Adipocyte (in vitro differentiated cells): ENCODE measurements around the gene SLC35E2B.
"Not testable (repeated sequence)": the region's sequence is repeated elsewhere in the genome, so short reads cannot be mapped to it uniquely, and the experiment has no call there.

Experiments
- DNase-seq: peaks from one replicate; pipeline ENCODE4 v3.0.0-alpha.2; 2015; ENCODE audit warnings: low read depth
- H3K27me3 ChIP-seq: replicated peaks from 2 replicates; pipeline ENCODE4 v1.7.0; 2013; ENCODE audit warnings: mild to moderate bottlenecking, low read length, moderate library complexity; ENCODE audit not compliant: control insufficient read depth, insufficient read depth
- H3K36me3 ChIP-seq: 2 replicates; pipeline ENCODE4 v1.7.0; 2013; ENCODE audit warnings: low read length, mild to moderate bottlenecking, moderate library complexity; ENCODE audit not compliant: control insufficient read depth, insufficient read depth, severe bottlenecking
- H3K4me1 ChIP-seq: 2 replicates; pipeline ENCODE4 v1.7.0; 2013; ENCODE audit warnings: mild to moderate bottlenecking, low read length, moderate library complexity; ENCODE audit not compliant: control insufficient read depth, insufficient read depth
- H3K4me3 ChIP-seq: 2 replicates; pipeline ENCODE4 v1.7.0; 2013; ENCODE audit warnings: mild to moderate bottlenecking, low read length, moderate library complexity
- H3K9ac ChIP-seq: 2 replicates; pipeline ENCODE4 v1.7.0; 2013; ENCODE audit warnings: mild to moderate bottlenecking, low read length, moderate library complexity
- H3K9me3 ChIP-seq: 2 replicates; pipeline ENCODE4 v1.7.0; 2013; ENCODE audit warnings: mild to moderate bottlenecking, low read length, moderate library complexity; ENCODE audit not compliant: control insufficient read depth

The SLC35E2B gene

DNA sequence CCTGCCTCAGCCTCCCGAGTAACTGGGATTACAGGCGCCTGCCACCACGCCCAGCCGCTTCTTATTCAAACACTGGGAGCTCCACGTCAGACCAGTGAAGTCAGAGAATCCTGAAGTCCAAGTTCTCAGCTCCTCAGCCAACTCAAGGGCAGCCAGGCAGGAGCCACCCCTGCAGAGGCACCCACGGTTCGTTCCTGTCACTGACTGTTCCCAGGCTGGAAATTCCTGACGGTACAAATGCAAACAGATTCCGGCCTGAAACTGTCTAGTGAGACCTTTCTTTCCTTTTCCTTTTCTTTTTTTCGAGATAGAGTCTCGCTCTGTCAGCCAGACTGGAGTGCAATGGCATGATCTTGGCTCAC is 11.7 kb downstream of the SLC35E2B start:
- no peak overlapping the region for H3K4me3 ChIP-seq
- no peak for DNase-seq
- peaks cover 4% of the 10 kb centered on the region for H3K36me3 ChIP-seq
- no peak overlapping the region for H3K9ac ChIP-seq
- no peaks in the 10 kb centered on the region for H3K4me1 ChIP-seq
- H3K9me3 ChIP-seq: no peaks in the 10 kb centered on the region
- H3K27me3 ChIP-seq: no peaks in the 10 kb centered on the region

DNA sequence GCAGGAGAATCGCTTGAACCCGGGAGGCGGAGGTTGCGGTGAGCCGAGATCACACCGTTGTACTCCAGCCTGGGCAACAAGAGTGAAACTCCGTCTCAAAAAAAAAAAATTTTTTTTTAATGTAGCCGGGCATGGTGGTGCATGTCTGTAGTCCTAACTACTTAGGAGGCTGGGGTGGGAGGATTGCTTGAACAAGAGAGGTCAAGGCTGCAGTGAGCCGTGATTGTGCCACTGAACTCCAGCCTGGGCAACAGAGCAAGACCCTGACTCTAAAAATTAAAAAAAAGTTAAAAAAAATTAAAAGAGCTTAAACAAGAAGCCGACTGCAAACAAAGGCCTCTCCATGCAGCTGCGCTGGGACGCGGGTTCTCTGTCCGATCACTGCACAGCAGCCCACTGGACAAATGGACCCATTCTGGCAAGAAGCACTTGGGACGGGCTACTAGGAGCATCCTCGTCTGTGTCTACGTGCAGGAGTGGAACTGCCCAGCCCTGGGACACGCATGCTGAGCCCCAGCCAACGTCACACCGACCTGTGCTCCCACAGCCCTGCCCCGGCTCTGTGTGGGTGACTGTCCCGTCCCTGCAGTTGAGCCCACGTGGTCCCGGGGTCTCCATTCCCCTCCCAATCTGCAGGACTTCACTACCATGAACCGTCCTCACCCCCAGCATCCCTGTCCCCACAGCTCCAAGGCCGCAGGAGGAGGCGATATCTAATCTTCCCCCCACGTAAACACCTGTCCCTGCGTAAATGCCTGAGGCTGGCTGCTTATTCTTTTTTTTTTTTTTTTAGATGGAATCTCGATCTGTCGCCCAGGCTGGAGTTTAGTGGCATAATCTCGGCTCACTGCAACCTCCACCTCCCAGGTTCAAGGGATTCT is 12.3 kb downstream of the SLC35E2B start:
- H3K4me3 ChIP-seq: no peak overlapping the region

GRCh38 chr1:1678581-1679380 is 13.8 kb downstream of the SLC35E2B start:
- DNase-seq: no peak
- Histone ChIP-seq H3K27me3 (no peaks in the 10 kb centered on the region), H3K4me3 (no peak overlapping the region), H3K9me3 (no peaks in the 10 kb centered on the region), H3K4me1 (no peaks in the 10 kb centered on the region), H3K9ac (no peak overlapping the region), H3K36me3 (peaks cover under 1% of the 10 kb centered on the region)

More for the DNA sequence above, 12.3 kb downstream of the SLC35E2B start:
- H3K4me1 ChIP-seq: no peaks in the 10 kb centered on the region
- H3K9ac ChIP-seq: no peak overlapping the region
- H3K27me3 ChIP-seq: no peaks in the 10 kb centered on the region
- peaks cover 4% of the 10 kb centered on the region for H3K36me3 ChIP-seq
- H3K9me3 ChIP-seq: no peaks in the 10 kb centered on the region
- DNase-seq: no peak

GRCh38 chr1:1677718-1678580 is 14.6 kb downstream of the SLC35E2B start:
- no peaks in the 10 kb centered on the region for H3K27me3 ChIP-seq
- H3K36me3 ChIP-seq: no peaks in the 10 kb centered on the region
- H3K9me3 ChIP-seq: no peaks in the 10 kb centered on the region
- no peak overlapping the region for H3K9ac ChIP-seq
- no peak for DNase-seq
- no peaks in the 10 kb centered on the region for H3K4me1 ChIP-seq
- H3K4me3 ChIP-seq: no peak overlapping the region

DNA sequence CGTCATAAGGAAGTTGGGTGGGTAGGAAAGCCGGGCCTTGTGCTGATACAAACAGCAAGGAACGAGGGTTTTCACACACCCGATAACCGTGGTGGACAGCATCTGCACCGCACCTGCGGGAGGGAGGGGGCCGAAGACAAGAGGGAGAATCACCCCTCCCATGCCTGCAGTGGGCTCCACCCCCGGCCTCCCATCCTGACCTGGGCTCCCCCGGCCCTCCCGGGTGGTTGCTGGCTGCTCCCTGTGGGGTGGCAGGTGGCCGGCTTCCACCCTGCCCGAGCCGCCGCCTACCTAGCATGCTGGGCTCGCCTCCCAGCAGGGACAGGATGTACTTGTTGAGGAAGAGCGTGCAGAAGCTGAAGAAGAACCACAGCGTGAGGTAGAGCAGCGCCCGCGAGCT is 16.5 kb downstream of the SLC35E2B start:
- H3K9me3 ChIP-seq, H3K27me3 ChIP-seq, DNase-seq, H3K9ac ChIP-seq, H3K4me1 ChIP-seq, H3K4me3 ChIP-seq: not testable (repeated sequence)
- H3K36me3 ChIP-seq: peaks cover 17% of the 10 kb centered on the region

- not testable (repeated sequence) for H3K9me3 ChIP-seq
Observed at GRCh38 chr1:1675218-1675617, 17.4 kb downstream of the SLC35E2B start.

DNA sequence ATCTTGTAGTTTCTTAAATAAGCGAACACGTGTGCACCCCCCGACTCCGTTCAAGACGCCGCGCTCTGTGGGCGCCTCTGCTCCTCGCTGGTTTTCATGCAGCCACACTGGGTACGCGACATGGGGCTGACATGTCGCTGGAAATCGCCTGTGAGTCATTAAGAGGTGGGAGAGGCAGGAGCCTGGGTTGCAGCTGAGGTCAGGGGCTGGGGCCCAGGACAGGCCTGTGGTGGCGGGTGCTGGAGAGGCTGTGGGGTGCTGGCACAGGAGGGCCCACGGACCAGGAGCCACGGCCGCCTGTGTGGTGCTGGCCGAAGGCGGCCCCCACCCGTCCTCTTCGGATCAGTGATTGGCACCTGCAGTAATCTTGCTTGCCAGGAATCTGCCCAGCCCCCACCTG is 17.8 kb downstream of the SLC35E2B start:
- H3K36me3 ChIP-seq: peaks cover 25% of the 10 kb centered on the region
- H3K27me3 ChIP-seq, H3K9me3 ChIP-seq, H3K4me3 ChIP-seq, H3K9ac ChIP-seq, H3K4me1 ChIP-seq, DNase-seq: not testable (repeated sequence)

More at GRCh38 chr1:1675218-1675617, 17.4 kb downstream of the SLC35E2B start:
- H3K4me1 ChIP-seq, DNase-seq, H3K9ac ChIP-seq, H3K27me3 ChIP-seq, H3K4me3 ChIP-seq: not testable (repeated sequence)
- H3K36me3 ChIP-seq: peaks cover 23% of the 10 kb centered on the region

DNA sequence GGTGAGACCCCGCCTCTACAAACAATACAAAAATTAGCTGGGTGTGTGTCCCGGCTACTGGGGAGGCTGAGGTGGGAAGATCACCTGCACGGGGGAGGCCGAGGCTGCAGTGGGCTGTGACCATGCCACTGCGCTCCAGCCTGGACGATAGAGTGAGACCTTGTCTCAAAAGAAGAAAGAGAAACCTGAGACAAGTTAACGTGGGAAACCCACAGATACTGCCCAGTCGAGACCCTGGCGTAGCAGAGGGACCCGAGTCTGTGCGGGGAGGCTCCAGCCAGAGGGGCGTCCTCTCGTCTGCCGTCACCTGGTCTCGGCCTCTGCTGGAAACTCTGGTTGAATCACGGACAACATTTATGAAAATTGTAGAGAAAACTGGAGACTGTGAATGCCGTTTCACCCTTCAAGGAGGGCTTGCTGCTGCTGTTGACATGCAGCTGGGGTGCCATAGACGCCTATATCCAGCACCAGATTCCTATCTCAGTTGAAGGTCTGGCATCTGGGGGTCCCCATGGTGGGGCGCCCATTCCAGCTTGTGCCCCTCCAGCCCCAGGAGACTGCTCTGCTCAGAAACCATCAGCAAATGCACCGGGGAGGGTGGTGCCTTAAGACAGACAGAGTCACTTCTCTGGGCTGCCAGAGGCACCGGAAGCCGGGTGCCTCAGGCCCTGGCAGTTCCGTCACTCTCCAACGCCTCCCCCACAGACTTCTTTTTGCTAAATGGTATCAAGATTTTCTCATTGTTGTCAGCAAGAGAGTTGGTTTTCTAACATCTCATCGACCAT is 20.2 kb downstream of the SLC35E2B start:
- Histone ChIP-seq H3K36me3 (peaks cover 41% of the 10 kb centered on the region), H3K4me3 (no peak overlapping the region), H3K9ac (no peak overlapping the region), H3K4me1 (no peaks in the 10 kb centered on the region), H3K9me3 (no peaks in the 10 kb centered on the region), H3K27me3 (no peaks in the 10 kb centered on the region)
- DNase-seq: no peak

DNA sequence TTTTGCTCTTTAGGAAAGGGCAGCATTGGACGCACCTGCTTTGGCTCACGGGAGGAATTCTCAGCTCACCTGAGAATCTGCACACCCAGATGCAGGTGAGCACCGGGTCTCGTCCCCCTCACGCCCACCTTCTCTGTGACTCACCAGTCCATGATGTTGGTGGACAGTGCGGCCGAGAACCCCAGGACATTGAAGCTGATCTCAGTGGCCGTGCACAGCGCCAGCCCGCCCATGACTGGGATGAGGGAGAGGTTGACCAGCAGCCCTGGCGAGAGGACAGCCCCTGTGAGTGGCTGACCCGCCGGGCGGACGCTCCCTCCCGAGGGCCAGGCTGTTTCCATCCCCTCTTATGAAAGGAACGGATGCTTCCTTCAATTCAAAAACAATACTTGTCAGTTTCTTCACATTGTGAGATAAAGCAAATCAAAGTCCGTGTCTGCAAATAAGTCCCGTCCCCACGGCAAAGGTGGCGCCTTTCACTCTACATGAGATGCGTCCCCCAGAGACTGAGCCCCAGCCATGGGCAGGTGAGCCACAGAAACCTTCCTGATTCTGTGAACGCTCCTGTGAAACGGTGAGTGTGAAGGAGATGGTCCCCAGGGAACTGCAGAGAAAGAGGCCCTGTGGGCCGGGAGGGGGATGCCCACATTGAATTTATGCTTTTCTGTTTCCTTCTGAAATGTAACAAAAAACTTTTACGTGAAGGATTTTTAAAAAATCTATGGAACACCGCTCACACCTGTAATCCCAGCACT is 21.1 kb downstream of the SLC35E2B start:
- no peaks in the 10 kb centered on the region for H3K4me1 ChIP-seq
- DNase-seq: no peak
- no peaks in the 10 kb centered on the region for H3K27me3 ChIP-seq
- H3K36me3 ChIP-seq: peaks cover 42% of the 10 kb centered on the region
- no peak overlapping the region for H3K9ac ChIP-seq
- H3K4me3 ChIP-seq: no peak overlapping the region
- H3K9me3 ChIP-seq: no peaks in the 10 kb centered on the region

DNA sequence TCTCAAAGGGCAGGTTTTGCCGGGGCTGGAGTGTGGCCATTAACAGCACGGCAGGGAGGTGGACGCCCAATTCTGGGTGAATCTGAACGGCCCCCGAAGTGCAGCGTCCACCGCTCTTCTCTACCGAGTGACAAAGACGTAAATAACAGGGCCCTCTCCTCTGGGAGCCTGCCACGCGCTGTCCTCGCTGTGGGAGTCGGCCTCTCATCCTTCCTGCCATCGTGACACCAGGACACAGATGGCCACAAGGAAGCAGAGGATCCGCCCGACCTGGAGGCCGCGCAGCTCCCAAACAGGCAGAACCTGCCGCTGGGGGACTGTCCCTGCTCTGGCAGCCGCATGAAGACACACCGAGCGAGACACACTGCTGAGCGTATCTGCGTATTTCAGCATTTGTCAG is 21.7 kb downstream of the SLC35E2B start:
- DNase-seq: no peak
- Histone ChIP-seq H3K4me3 (no peak overlapping the region), H3K9me3 (no peaks in the 10 kb centered on the region), H3K9ac (no peak overlapping the region), H3K4me1 (no peaks in the 10 kb centered on the region), H3K27me3 (no peaks in the 10 kb centered on the region), H3K36me3 (peaks cover 48% of the 10 kb centered on the region)
